ENCODE data around the gene ULK1.

The ULK1 gene

GRCh38 chr12:131907379-131908091 is 13.1 kb downstream of the ULK1 start:
- no peak for DNase-seq

GRCh38 chr12:131908092-131909080 is 14.0 kb downstream of the ULK1 start:
- DNase-seq: no peak

- no peak for DNase-seq
These were observed 14.8 kb downstream of the ULK1 start for GRCh38 chr12:131909081-131909751.

GRCh38 chr12:131909752-131910219 is 15.4 kb downstream of the ULK1 start:
- no peak for DNase-seq

- DNase-seq: no peak
These were observed 16.0 kb downstream of the ULK1 start for GRCh38 chr12:131910302-131911027.

GRCh38 chr12:131911028-131911650 is 16.7 kb downstream of the ULK1 start:
- no peak for DNase-seq

- DNase-seq: no peak
These were observed 17.5 kb downstream of the ULK1 start for GRCh38 chr12:131911851-131912477.

- DNase-seq: peak in 34 of 58 donors; percentile 7 to 80 (median 34)
These were observed 18.3 kb downstream of the ULK1 start for GRCh38 chr12:131912518-131913274.

GRCh38 chr12:131913666-131914065 is 19.2 kb downstream of the ULK1 start:
- no peak for DNase-seq

- no peak for DNase-seq
These were observed 19.8 kb downstream of the ULK1 start for GRCh38 chr12:131914179-131914702.

- no peak for DNase-seq
These were observed 20.7 kb downstream of the ULK1 start for GRCh38 chr12:131915000-131915689.

- no peak for DNase-seq
These were observed 21.4 kb downstream of the ULK1 start for GRCh38 chr12:131915823-131916222.

GRCh38 chr12:131916306-131917138 is 22.1 kb downstream of the ULK1 start:
- DNase-seq: no peak

GRCh38 chr12:131917139-131917710 is 22.8 kb downstream of the ULK1 start:
- DNase-seq: peak in 1 of 58 donors; percentile 49

- DNase-seq: no peak
These were observed 23.4 kb downstream of the ULK1 start for GRCh38 chr12:131917711-131918306.

GRCh38 chr12:131918311-131919050 is 24.1 kb downstream of the ULK1 start:
- DNase-seq: no peak
